B cell (primary cell): Measurements from ENCODE around the gene LAMA2. TPM values are rescaled to one million over a fixed set of nuclear protein-coding genes. Genes with fewer than 3 reads are reported as not detected.

Experiments
- ATAC-seq: fragments of 200-7000 bp; cut with Tn5 transposase; one replicate; pipeline ENCODE4 v1.10.0; 2021; ENCODE audit warnings: low read depth, mild to moderate bottlenecking, moderate number of reproducible peaks, moderate library complexity
- CTCF ChIA-PET: fragments of 350-600 bp; sonication (Branson Sonifier 250); formaldehyde crosslinking; loops from one replicate; lab custom pipeline; 2021; ENCODE audit warnings: antibody characterized with exemption, inconsistent platforms; lab: Charles Lee
- POLR2A ChIA-PET: fragments of 350-600 bp; sonication (Branson Sonifier 250); formaldehyde crosslinking; loops from one replicate; lab custom pipeline; 2021; ENCODE audit warnings: antibody characterized with exemption; lab: Charles Lee
- DNase-seq: peaks from one replicate; pipeline ENCODE4 v3.0.0; 2013
- H2AFZ ChIP-seq: 2 replicates; pipeline ENCODE4 v1.6.1; 2012; ENCODE audit warnings: mild to moderate bottlenecking, low read depth, low read length; ENCODE audit not compliant: insufficient read depth, poor library complexity, severe bottlenecking
- H3K27ac ChIP-seq, 2 donors: 1 replicate in 1 of 2; 2 replicates in 1 of 2; pipeline ENCODE4 v1.5.1; 2012 to 2013; ENCODE audit warnings: low read length in 2 of 2, mild to moderate bottlenecking in 2 of 2, moderate library complexity in 1 of 2
- H3K27me3 ChIP-seq, 4 experiments: fragments of 200-600 bp in 1 of 4; sonication (generic) in 1 of 4; replicated peaks in 1 of 4; 1 replicate in 2 of 4; 2 replicates in 2 of 4; pipeline versions ENCODE4 v1.6.1 to v1.7.0; 2013 to 2016; ENCODE audit warnings: low read length in 3 of 4, mild to moderate bottlenecking in 2 of 4, mixed read lengths in 1 of 4, moderate library complexity in 1 of 4; ENCODE audit not compliant: insufficient read depth in 4 of 4, control insufficient read depth in 3 of 4; ENCODE audit errors: control extremely low read depth in 1 of 4
- H3K36me3 ChIP-seq, 2 experiments: replicated peaks in 1 of 2; 1 replicate in 1 of 2; 2 replicates in 1 of 2; pipeline versions ENCODE4 v1.6.1 to v1.7.1; 2013; ENCODE audit warnings: low read length in 1 of 2; ENCODE audit not compliant: insufficient read depth in 2 of 2, control insufficient read depth in 1 of 2; ENCODE audit errors: control extremely low read depth in 1 of 2, extremely low read depth in 1 of 2
- H3K4me1 ChIP-seq, 2 donors: fragments of 200-600 bp in 1 of 2; sonication (generic) in 1 of 2; 1 replicate in 1 of 2; 2 replicates in 1 of 2; pipeline versions ENCODE4 v1.5.1 to v1.6.1; 2013 to 2017; ENCODE audit warnings: low read length in 2 of 2; ENCODE audit not compliant: control insufficient read depth in 2 of 2, insufficient read depth in 2 of 2
- H3K4me2 ChIP-seq: replicated peaks from 2 replicates; pipeline ENCODE3; 2012; ENCODE audit warnings: mild to moderate bottlenecking, low read depth, low read length; ENCODE audit not compliant: poor library complexity, severe bottlenecking
- H3K4me3 ChIP-seq, 5 experiments: fragments of 200-600 bp in 1 of 5; sonication (generic) in 1 of 5; 1 replicate in 3 of 5; 2 replicates in 2 of 5; pipeline versions ENCODE4 v1.5.1 to v1.7.0; 2011 to 2016; ENCODE audit warnings: low read length in 4 of 5, mild to moderate bottlenecking in 4 of 5, low read depth in 2 of 5, control low read depth in 1 of 5, moderate library complexity in 1 of 5; ENCODE audit not compliant: insufficient read depth in 1 of 5; ENCODE audit errors: control extremely low read depth in 1 of 5, extremely low read depth in 1 of 5
- H3K79me2 ChIP-seq: fragments of 200-600 bp; sonication (generic); one replicate; pipeline ENCODE4 v1.6.0; 2016; ENCODE audit warnings: low read length; ENCODE audit not compliant: control insufficient read depth, insufficient read depth
- H3K9ac ChIP-seq: fragments of 200-600 bp; sonication (generic); 2 replicates; pipeline ENCODE4 v1.6.1; 2017; ENCODE audit warnings: mild to moderate bottlenecking, low read length, moderate library complexity
- H3K9me3 ChIP-seq, 3 donors: one replicate each; pipeline versions ENCODE4 v1.6.1 to v1.7.1; 2013; ENCODE audit warnings: low read length in 2 of 3; ENCODE audit not compliant: control insufficient read depth in 2 of 3, insufficient read depth in 1 of 3; ENCODE audit errors: control extremely low read depth in 1 of 3
- H4K20me1 ChIP-seq: 2 replicates; pipeline ENCODE4 v1.6.0; 2012; ENCODE audit warnings: mild to moderate bottlenecking, low read length; ENCODE audit not compliant: insufficient read depth, control insufficient read depth, poor library complexity, severe bottlenecking
- H3K27ac Mint-ChIP-seq: one replicate; pipeline ENCODE4 v1.8.0; 2021; ENCODE audit warnings: mixed read lengths
- H3K27me3 Mint-ChIP-seq: one replicate; pipeline ENCODE4 v1.8.0; 2021; ENCODE audit warnings: mixed read lengths
- H3K4me1 Mint-ChIP-seq: one replicate; pipeline ENCODE4 v1.8.0; 2021; ENCODE audit warnings: mixed read lengths
- H3K4me3 Mint-ChIP-seq: one replicate; pipeline ENCODE4 v1.8.0; 2021; ENCODE audit warnings: mixed read lengths
- H3K9me3 Mint-ChIP-seq: one replicate; pipeline ENCODE4 v1.8.0; 2022; ENCODE audit warnings: mixed read lengths; ENCODE audit not compliant: insufficient read depth
- EZH2 ChIP-seq: IDR thresholded peaks from 2 replicates; pipeline ENCODE4 v1.6.1; 2012; ENCODE audit warnings: borderline replicate concordance, low read depth, mild to moderate bottlenecking, moderate library complexity, low read length; ENCODE audit not compliant: insufficient read depth, poor library complexity, severe bottlenecking
- WGBS: methylation state at CpG from one replicate; pipeline ENCODE4 v1.1.5; 2013; ENCODE audit warnings: missing lambda C conversion rate; ENCODE audit not compliant: insufficient coverage; 5-methylcytosine and 5-hydroxymethylcytosine counted together
- intact Hi-C: fragments of 100-400 bp; cut with micrococcal nuclease; formaldehyde crosslinking; loops from one replicate; pipeline ENCODE4 v1.10.0; 2022
- polyA plus RNA-seq: library from polyadenylated mRNA; depleted of rRNA; stranded (reverse); fragments of >200 nt; gene quantifications from 2 replicates; pipeline ENCODE4 v1.2.3, GENCODE V29; 2012
- total RNA-seq, 2 donors: library from RNA; stranded (reverse); fragments of 120-200 nt in 1 of 2; gene quantifications; 1 replicate in 1 of 2; 2 replicates in 1 of 2; pipeline versions ENCODE4 v1.2.3 to v1.2.4, GENCODE V29; 2013 to 2022
- TF ChIP-seq, protein P1 (sequence below): fragments of 200-600 bp; IDR thresholded peaks from one replicate; pipeline ENCODE4 v1.8.0; 2022; ENCODE audit warnings: antibody characterized with exemption, mild to moderate bottlenecking

The LAMA2 gene
- total and polyA plus RNA-seq, 2 donors (not counting 1 experiment from before 2014, with no cell fraction given): 0.16 TPM; not detected in 1

- intact Hi-C loops: no loop called here
- POLR2A ChIA-PET: no interaction called here
- H3K4me3 Mint-ChIP-seq: no peak overlapping the region
Observed at GRCh38 chr6:129338683-129339082, 455.7 kb downstream of the LAMA2 start.

DNA sequence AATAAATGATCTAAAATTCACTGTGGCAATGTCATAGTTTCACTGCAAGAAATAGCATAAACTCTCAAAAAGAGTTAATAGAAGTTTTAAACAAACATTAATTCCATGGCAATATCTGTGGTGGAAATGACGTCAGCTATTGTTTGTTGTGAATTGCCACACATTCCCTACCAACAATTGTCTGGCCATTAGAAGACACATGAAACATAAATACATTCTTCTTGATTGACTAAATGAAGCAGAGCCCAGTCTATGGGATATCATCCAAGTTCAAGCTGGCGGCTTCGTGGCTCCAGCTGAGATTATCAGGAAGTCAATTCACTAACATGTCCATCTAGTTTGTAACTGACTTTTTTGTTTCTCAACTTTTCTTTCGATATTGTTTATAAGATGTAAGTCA lies 458.0 kb downstream of the LAMA2 start:
- Histone ChIP-seq H3K4me2 (no peak overlapping the region), H3K27ac (no peak overlapping the region), H3K9ac (no peak overlapping the region), H4K20me1 (no peaks in the 10 kb centered on the region), H3K9me3 (no peaks in the 10 kb centered on the region), H3K36me3 (no peaks in the 10 kb centered on the region), H3K4me1 (no peaks in the 10 kb centered on the region), H3K4me3 (no peak overlapping the region), H3K79me2 (no peaks in the 10 kb centered on the region), H3K27me3 (no peaks in the 10 kb centered on the region), H2AFZ (no peak overlapping the region)
- DNase-seq (no peak), ATAC-seq (no peak)
- no peak overlapping the region for H3K27ac Mint-ChIP-seq
- H3K4me3 Mint-ChIP-seq: no peak overlapping the region
- H3K9me3 Mint-ChIP-seq: no peaks in the 10 kb centered on the region
- CTCF ChIA-PET: no interaction called here
- TF ChIP-seq EZH2: no peak
- TF ChIP-seq, protein P1, sequence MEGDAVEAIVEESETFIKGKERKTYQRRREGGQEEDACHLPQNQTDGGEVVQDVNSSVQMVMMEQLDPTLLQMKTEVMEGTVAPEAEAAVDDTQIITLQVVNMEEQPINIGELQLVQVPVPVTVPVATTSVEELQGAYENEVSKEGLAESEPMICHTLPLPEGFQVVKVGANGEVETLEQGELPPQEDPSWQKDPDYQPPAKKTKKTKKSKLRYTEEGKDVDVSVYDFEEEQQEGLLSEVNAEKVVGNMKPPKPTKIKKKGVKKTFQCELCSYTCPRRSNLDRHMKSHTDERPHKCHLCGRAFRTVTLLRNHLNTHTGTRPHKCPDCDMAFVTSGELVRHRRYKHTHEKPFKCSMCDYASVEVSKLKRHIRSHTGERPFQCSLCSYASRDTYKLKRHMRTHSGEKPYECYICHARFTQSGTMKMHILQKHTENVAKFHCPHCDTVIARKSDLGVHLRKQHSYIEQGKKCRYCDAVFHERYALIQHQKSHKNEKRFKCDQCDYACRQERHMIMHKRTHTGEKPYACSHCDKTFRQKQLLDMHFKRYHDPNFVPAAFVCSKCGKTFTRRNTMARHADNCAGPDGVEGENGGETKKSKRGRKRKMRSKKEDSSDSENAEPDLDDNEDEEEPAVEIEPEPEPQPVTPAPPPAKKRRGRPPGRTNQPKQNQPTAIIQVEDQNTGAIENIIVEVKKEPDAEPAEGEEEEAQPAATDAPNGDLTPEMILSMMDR: no peak
- intact Hi-C loops: no loop called here
- H3K4me1 Mint-ChIP-seq: no peaks in the 10 kb centered on the region
- POLR2A ChIA-PET: no interaction called here
- no CpG with 5 or more reads among the region's 4 CpGs for WGBS
- peaks cover 8% of the 10 kb centered on the region for H3K27me3 Mint-ChIP-seq

More at GRCh38 chr6:129338683-129339082, 455.7 kb downstream of the LAMA2 start:
- Histone ChIP-seq H3K27me3 (no peaks in the 10 kb centered on the region), H3K79me2 (no peaks in the 10 kb centered on the region), H3K9ac (no peak overlapping the region), H4K20me1 (no peaks in the 10 kb centered on the region), H3K4me2 (no peak overlapping the region), H3K27ac (no peak overlapping the region), H3K36me3 (no peaks in the 10 kb centered on the region), H3K4me3 (no peak overlapping the region), H2AFZ (no peak overlapping the region), H3K4me1 (no peaks in the 10 kb centered on the region), H3K9me3 (no peaks in the 10 kb centered on the region)
- DNase-seq (no peak), ATAC-seq (no peak)
- no peaks in the 10 kb centered on the region for H3K4me1 Mint-ChIP-seq
- CTCF ChIA-PET: no interaction called here
- no peak overlapping the region for H3K27ac Mint-ChIP-seq
- 85% methylated on average over 4 of the region's 4 CpGs for WGBS
- H3K27me3 Mint-ChIP-seq: peaks cover 11% of the 10 kb centered on the region
- no peak for TF ChIP-seq EZH2
- TF ChIP-seq, protein P1: no peak
- no peaks in the 10 kb centered on the region for H3K9me3 Mint-ChIP-seq
